C4-2B (cell line): Measurements from ENCODE around the gene THSD7B.

Source experiments
- ZFX ChIP-seq: fragments of 450-650 bp; IDR thresholded peaks from 2 replicates; pipeline ENCODE4 v1.6.1; 2017
- TF ChIP-seq, protein P1 (sequence below): fragments of 450-650 bp; conservative IDR thresholded peaks from 2 replicates; pipeline ENCODE4 v1.5.1; 2017; ENCODE audit warnings: mild to moderate bottlenecking

DNA sequence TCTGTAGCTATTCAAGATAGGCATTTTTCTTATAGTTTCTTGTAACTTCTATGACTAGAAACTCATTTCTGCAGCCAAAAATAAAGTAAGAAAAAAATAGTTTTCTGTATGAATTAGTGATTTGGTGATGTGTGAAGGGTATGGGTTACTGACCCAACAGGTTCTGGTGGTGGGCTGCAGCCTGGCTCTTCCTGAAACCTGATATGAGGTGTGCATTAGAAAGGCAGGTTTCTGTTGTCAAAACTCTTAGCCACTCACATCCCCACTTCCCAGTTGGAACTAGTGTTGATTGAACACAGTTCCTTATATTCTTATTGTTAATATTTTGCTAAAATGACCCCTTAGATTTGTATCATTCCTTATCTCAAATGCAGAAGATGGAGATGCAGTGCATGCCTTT lies 330.8 kb downstream of the THSD7B start:
- TF ChIP-seq, protein P1, sequence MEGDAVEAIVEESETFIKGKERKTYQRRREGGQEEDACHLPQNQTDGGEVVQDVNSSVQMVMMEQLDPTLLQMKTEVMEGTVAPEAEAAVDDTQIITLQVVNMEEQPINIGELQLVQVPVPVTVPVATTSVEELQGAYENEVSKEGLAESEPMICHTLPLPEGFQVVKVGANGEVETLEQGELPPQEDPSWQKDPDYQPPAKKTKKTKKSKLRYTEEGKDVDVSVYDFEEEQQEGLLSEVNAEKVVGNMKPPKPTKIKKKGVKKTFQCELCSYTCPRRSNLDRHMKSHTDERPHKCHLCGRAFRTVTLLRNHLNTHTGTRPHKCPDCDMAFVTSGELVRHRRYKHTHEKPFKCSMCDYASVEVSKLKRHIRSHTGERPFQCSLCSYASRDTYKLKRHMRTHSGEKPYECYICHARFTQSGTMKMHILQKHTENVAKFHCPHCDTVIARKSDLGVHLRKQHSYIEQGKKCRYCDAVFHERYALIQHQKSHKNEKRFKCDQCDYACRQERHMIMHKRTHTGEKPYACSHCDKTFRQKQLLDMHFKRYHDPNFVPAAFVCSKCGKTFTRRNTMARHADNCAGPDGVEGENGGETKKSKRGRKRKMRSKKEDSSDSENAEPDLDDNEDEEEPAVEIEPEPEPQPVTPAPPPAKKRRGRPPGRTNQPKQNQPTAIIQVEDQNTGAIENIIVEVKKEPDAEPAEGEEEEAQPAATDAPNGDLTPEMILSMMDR, result no peak
- no peak for TF ChIP-seq ZFX
